HepG2 (cell line): Measurements from ENCODE around the gene RASSF7. TPM values are rescaled to one million over a fixed set of nuclear protein-coding genes. Genes with fewer than 3 reads are reported as not detected.

Experiments used
- ATAC-seq: fragments of 200-7000 bp; cut with Tn5 transposase; 3 replicates; pipeline ENCODE4 v1.9.1; 2020; ENCODE audit warnings: mild to moderate bottlenecking, moderate library complexity
- BruUV-seq: library from RNA; stranded (reverse); fragments of 400-500 nt; replicated peaks from 2 replicates; lab custom pipeline; 2021; lab: Mats Ljungman, UMichigan
- CTCF ChIA-PET: fragments of 300-600 bp; formaldehyde crosslinking; extraction: SDS; loops from one replicate; lab custom pipeline; 2021; ENCODE audit warnings: low total read pairs, inconsistent platforms, low intra/inter-chr PET ratio; lab: Yijun Ruan, JAX
- POLR2A ChIA-PET: fragments of 350-600 bp; sonication (Branson Sonifier 250); formaldehyde crosslinking; loops from one replicate; lab custom pipeline; 2020; ENCODE audit warnings: antibody characterized with exemption, inconsistent platforms; lab: Yijun Ruan, JAX
- DNase-seq: peaks from one replicate; pipeline ENCODE4 v3.0.0-alpha.2; 2015; ENCODE audit warnings: low spot score
- FAIRE-seq: peaks from 3 replicates; lab custom pipeline; 2011; peaks lifted over from hg19 to GRCh38; lab: Jason Lieb, UNC
- H2AFZ ChIP-seq: one replicate; pipeline ENCODE4 v1.6.1; 2011; ENCODE audit warnings: low read length, inconsistent platforms
- H3K27ac ChIP-seq: fragments of 300-600 bp; 3 replicates; pipeline ENCODE4 v1.8.0; 2011; ENCODE audit warnings: mixed run types, mild to moderate bottlenecking, mixed read lengths, low read length, inconsistent platforms; ENCODE audit not compliant: insufficient read depth; ENCODE audit errors: extremely low read length
- H3K27me3 ChIP-seq, 2 experiments: fragments of 200-600 bp in 1 of 2; 2 replicates in 1 of 2; 3 replicates in 1 of 2; pipeline versions ENCODE4 v1.6.0 to v1.8.0; 2011; ENCODE audit warnings: low read length in 2 of 2, mild to moderate bottlenecking in 2 of 2, moderate library complexity in 2 of 2, inconsistent platforms in 1 of 2; ENCODE audit not compliant: insufficient read depth in 2 of 2, control insufficient read depth in 1 of 2
- H3K36me3 ChIP-seq, 2 experiments: fragments of 200-600 bp in 1 of 2; replicated peaks in 1 of 2; 2 replicates in 1 of 2; 3 replicates in 1 of 2; pipeline versions ENCODE4 v1.5.1 to v1.8.0; 2011; ENCODE audit warnings: low read length in 2 of 2, inconsistent platforms in 1 of 2; ENCODE audit not compliant: insufficient read depth in 2 of 2, control insufficient read depth in 1 of 2
- H3K4me1 ChIP-seq: 2 replicates; pipeline ENCODE4 v1.5.1; 2012; ENCODE audit warnings: low read length, inconsistent platforms; ENCODE audit not compliant: insufficient read depth
- H3K4me2 ChIP-seq: 2 replicates; pipeline ENCODE4 v1.6.0; 2011; ENCODE audit warnings: low read depth, low read length, inconsistent platforms
- H3K4me3 ChIP-seq, 3 experiments: fragments of 200-600 bp in 1 of 3; sonication (generic), shearing (Covaris generic) in 1 of 3; replicated peaks in 1 of 3; 2 replicates each; pipeline ENCODE4 v1.5.1; 2011 to 2016; ENCODE audit warnings: low read length in 3 of 3, inconsistent platforms in 2 of 3, low read depth in 2 of 3, mild to moderate bottlenecking in 2 of 3, control low read depth in 1 of 3, mixed read lengths in 1 of 3; ENCODE audit not compliant: insufficient read depth in 1 of 3
- H3K79me2 ChIP-seq: one replicate; pipeline ENCODE4 v1.6.1; 2011; ENCODE audit warnings: low read length, inconsistent platforms; ENCODE audit not compliant: insufficient read depth
- H3K9ac ChIP-seq: 2 replicates; pipeline ENCODE4 v1.6.0; 2011; ENCODE audit warnings: mild to moderate bottlenecking, low read depth, low read length, inconsistent platforms; ENCODE audit not compliant: insufficient read depth
- H3K9me3 ChIP-seq: 2 replicates; pipeline ENCODE4 v1.5.1; 2012; ENCODE audit warnings: mild to moderate bottlenecking, low read length
- H4K20me1 ChIP-seq: 2 replicates; pipeline ENCODE4 v1.6.0; 2011; ENCODE audit warnings: inconsistent platforms, mild to moderate bottlenecking, low read length, moderate library complexity; ENCODE audit not compliant: insufficient read depth
- MLLT10 ChIP-seq: sonication (generic); formaldehyde crosslinking; IDR thresholded peaks from 2 replicates; pipeline ENCODE4 v1.4.0; 2020; ENCODE audit warnings: missing genetic modification reagents
- NFRKB ChIP-seq: fragments of 450-650 bp; IDR thresholded peaks from 2 replicates; pipeline ENCODE4 v1.6.1; 2017
- PAWR ChIP-seq: sonication (generic); formaldehyde crosslinking; IDR thresholded peaks from 2 replicates; pipeline ENCODE4 v1.4.0; 2020; ENCODE audit warnings: missing genetic modification reagents, mild to moderate bottlenecking, borderline replicate concordance
- ZNF224 ChIP-seq: sonication (generic); formaldehyde crosslinking; IDR thresholded peaks from 2 replicates; pipeline ENCODE4 v1.5.0; 2020; ENCODE audit warnings: mild to moderate bottlenecking, missing genetic modification reagents
- ZNF335 ChIP-seq: sonication (generic); formaldehyde crosslinking; IDR thresholded peaks from 2 replicates; pipeline ENCODE4 v1.4.0; 2020; ENCODE audit warnings: missing genetic modification reagents
- ZNF354B ChIP-seq: sonication (generic); formaldehyde crosslinking; IDR thresholded peaks from 2 replicates; pipeline ENCODE4 v1.8.0; 2022; ENCODE audit warnings: mild to moderate bottlenecking, missing genetic modification reagents
- ZNF720 ChIP-seq: sonication (generic); formaldehyde crosslinking; IDR thresholded peaks from 2 replicates; pipeline ENCODE4 v1.4.0; 2020; ENCODE audit warnings: missing genetic modification reagents
- WGBS: methylation state at CpG from one replicate; pipeline ENCODE4 v1.1.6; 2017; ENCODE audit warnings: low lambda C conversion rate; 5-methylcytosine and 5-hydroxymethylcytosine counted together
- in situ Hi-C: cut with HindIII; loops from 2 replicates; pipeline ENCODE4 v1.10.0; 2017; ENCODE audit warnings: low pct_unique_long_range_greater_than_20kb; ENCODE audit not compliant: extremely low pct_ligation_motif_present
- intact Hi-C: fragments of 100-400 bp; cut with micrococcal nuclease; formaldehyde crosslinking; loops from one replicate; pipeline ENCODE4 v1.10.0; 2022; ENCODE audit not compliant: unreplicated experiment
- polyA plus RNA-seq, 8 experiments: library from polyadenylated mRNA; depleted of rRNA in 3 of 8; stranded (reverse) in 7 of 8; unstranded in 1 of 8; fragments of >200 nt; fragmentation: Illumina TruSeq in 4 of 8; extraction: Trizol in 4 of 8; gene quantifications; 2 replicates each; pipeline versions ENCODE4 v1.2.1 to v1.2.3, GENCODE V29; 2011 to 2016; ENCODE audit warnings: low read depth in 4 of 8, missing spikeins in 1 of 8, mixed read lengths in 1 of 8; ENCODE audit not compliant: insufficient read depth in 1 of 8
- total RNA-seq, 5 experiments: library from RNA; depleted of rRNA; stranded (reverse); fragments of >200 nt; fragmentation: Illumina TruSeq; extraction: Trizol; gene quantifications; 2 replicates each; pipeline ENCODE4 v1.2.3, GENCODE V29; 2016; ENCODE audit warnings: low read depth in 1 of 5
- TF ChIP-seq, protein P1 (sequence below): sonication (generic); formaldehyde crosslinking; IDR thresholded peaks from 2 replicates; pipeline ENCODE4 v1.4.0; 2020; ENCODE audit warnings: mild to moderate bottlenecking, missing genetic modification reagents

The RASSF7 gene
- total and polyA plus RNA-seq, 2 of the 13 experiments (the other 11 are each of a cell fraction or from before 2014, with no cell fraction given) = 20.2 to 28.6 TPM

GRCh38 chr11:516400-516799, 44.4 kb upstream of the RASSF7 start:
- Histone ChIP-seq H3K9me3 (no peaks in the 10 kb centered on the region), H3K27me3 (no peaks in the 10 kb centered on the region), H4K20me1 (no peaks in the 10 kb centered on the region), H3K4me3 (no peak overlapping the region), H3K4me2 (no peak overlapping the region), H3K79me2 (no peaks in the 10 kb centered on the region), H3K9ac (no peak overlapping the region), H2AFZ (no peak overlapping the region), H3K27ac (no peak overlapping the region), H3K36me3 (no peaks in the 10 kb centered on the region; a peak in 1 of 5 replicates), H3K4me1 (peaks cover 24% of the 10 kb centered on the region)
- in situ Hi-C loops (no loop called here), intact Hi-C loops (no loop called here)
- FAIRE-seq (no peak), ATAC-seq (no peak), DNase-seq (no peak)
- ChIA-PET CTCF (no interaction called here), POLR2A (no interaction called here)
- TF ChIP-seq ZNF354B (no peak), NFRKB (no peak), PAWR (CRISPR knock-in tag) (no peak), ZNF335 (CRISPR knock-in tag) (no peak), MLLT10 (CRISPR knock-in tag) (no peak), ZNF224 (no peak), ZNF720 (CRISPR knock-in tag) (no peak)
- TF ChIP-seq, protein P1, sequence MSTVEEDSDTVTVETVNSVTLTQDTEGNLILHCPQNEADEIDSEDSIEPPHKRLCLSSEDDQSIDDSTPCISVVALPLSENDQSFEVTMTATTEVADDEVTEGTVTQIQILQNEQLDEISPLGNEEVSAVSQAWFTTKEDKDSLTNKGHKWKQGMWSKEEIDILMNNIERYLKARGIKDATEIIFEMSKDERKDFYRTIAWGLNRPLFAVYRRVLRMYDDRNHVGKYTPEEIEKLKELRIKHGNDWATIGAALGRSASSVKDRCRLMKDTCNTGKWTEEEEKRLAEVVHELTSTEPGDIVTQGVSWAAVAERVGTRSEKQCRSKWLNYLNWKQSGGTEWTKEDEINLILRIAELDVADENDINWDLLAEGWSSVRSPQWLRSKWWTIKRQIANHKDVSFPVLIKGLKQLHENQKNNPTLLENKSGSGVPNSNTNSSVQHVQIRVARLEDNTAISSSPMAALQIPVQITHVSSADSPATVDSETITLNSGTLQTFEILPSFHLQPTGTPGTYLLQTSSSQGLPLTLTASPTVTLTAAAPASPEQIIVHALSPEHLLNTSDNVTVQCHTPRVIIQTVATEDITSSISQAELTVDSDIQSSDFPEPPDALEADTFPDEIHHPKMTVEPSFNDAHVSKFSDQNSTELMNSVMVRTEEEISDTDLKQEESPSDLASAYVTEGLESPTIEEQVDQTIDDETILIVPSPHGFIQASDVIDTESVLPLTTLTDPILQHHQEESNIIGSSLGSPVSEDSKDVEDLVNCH = no peak
- no TSS peak for BruUV-seq
- WGBS = 98% methylated on average over 4 of the region's 4 CpGs
